Fibroblast of skin of left biceps (primary cell): Measurements from ENCODE around the gene NEK6.

ENCODE experiments used
- DNase-seq, 2 experiments: peaks; one replicate each; pipeline ENCODE4 v3.0.0-alpha.2; 2013; ENCODE audit warnings: low read depth in 2 of 2

NEK6 gene

DNA sequence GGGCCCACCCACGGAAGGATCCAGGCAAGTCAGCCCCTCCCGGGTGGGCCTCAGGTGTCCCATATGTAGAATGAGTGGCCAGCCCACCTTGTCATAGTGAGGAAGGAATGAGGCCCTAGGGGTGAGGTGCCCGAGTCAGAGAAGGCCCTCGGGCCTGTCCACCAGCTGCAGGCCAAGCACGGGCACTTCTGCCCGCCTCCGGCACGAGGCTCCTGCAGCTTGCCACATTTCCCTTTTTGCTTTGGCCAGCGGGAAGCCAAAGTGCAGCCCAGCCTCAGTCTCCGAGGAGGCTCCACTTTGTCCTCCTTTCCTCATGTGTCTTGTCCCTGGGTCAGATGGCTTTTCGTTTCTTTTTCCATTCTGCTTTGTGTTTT lies 84.6 kb downstream of the NEK6 start:
- no peak for DNase-seq

DNA sequence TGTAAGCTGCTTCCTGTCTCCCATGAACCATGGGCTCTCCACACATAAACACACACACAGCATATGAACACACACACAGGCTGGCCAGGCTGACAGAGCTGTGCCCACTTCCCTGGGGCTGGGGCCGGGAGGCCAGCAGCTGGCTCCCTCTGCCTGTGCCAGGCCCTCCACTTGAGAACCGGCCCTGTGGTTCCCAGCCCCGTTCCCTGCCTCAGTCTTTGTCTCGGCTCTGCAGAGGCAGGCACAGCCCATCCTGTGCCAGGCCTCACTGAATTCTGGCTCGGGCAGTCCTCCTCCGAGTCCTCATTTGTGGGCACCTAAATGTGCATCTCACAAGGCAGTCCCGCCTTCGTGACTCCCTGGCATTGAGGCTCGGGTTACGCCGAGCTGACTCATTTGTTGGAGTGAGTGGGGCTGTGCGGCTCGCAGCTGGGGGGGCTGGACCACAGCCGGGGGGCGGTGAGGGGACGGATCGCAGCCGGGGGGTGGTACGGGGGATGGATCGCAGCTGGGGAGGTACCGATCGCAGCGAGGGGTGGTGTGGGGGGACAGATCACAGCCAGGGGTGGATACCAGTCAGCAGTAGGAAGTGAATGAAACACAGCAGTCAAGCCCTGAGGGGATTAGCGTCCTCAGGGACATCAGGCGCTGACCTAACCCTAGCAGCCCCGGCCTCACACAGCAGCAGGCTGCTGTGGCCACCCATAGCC lies 85.2 kb downstream of the NEK6 start:
- DNase-seq = peak; percentile 59 to 71

GRCh38 chr9:124343533-124344290 lies 86.0 kb downstream of the NEK6 start:
- DNase-seq = no peak

DNA sequence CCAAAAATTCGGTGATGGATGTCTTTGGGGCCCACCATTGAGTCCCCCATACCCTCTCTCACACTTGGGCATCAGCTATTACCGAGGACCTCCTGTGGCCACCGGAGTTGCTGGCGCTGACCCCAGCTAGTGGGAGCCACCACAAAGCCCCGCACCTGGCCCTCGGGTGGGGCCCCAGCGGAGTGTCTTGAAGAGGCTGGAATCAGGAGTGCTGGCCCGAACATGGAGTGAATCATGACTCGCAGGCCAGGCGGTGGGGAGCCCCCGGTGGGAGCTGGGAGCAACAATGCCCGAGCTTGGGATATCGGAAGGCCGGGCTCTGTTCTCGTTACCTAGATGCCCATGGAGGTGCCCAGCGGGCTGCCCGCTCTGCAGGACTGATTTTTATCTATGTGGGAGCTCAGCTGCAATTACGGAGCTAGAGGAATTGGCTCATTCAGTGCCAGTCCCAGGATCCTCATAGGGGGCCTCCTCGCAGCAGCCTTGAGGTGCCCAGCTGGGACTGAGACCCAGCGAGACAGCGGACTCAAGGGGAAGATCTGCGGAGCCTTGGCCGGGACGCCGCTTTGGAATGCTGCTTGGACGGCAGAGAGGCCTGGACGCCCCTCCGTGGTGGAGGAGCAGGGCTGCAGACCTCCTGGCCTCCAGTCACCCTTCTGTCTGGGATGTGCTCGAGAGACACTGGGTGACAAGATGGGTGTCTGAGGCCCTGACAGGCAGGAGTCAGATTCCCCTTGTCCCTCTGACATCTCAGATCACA lies 86.7 kb downstream of the NEK6 start:
- DNase-seq = no peak

DNA sequence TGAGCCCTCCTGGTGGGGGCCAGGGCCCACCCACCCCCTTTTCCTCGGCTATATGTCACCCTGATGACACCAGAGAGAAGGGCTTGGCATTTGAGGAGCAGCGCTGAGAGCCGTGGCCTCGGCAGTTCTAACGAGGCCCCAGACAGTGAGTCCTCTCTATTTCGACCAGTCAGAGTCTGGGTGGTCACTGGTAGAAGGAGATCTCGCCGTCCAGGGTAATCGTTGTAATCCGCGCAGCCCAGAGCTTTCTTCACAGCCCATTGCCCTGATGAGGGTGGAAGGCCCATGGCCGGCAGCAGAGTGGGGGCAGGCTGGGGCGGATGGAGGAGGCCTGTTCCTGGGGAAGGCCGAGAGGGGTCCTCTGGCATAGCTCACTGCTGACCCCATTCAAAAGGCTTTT lies 87.3 kb downstream of the NEK6 start:
- DNase-seq = no peak

DNA sequence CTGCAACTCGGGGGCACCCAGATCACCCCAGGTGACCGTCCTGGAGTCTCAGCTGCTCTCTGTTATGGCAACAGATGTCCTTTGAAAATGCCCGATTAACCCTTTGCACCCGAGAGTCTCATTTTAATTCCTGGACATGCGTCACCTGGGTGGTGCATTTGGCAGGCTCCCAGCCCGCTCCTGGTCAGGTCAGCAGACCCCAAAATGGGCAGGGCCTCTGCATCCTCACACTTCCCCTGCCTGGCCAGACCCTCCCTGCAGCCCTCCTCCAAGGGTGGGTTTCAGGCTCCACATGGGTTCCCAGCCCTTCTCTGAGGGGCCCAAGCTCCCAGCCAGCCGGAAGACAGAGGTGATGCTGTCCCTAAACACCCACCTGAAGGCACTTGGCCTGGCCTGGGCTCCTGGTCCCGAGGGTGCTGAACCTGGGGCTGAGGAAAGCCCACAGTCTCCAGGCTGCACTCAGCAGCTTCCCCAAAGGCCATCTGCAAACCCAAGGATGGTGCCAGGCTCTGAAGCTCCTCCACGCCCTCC lies 88.1 kb downstream of the NEK6 start:
- no peak for DNase-seq

- DNase-seq = no peak
These were observed 88.8 kb downstream of the NEK6 start for GRCh38 chr9:124346347-124347163.

DNA sequence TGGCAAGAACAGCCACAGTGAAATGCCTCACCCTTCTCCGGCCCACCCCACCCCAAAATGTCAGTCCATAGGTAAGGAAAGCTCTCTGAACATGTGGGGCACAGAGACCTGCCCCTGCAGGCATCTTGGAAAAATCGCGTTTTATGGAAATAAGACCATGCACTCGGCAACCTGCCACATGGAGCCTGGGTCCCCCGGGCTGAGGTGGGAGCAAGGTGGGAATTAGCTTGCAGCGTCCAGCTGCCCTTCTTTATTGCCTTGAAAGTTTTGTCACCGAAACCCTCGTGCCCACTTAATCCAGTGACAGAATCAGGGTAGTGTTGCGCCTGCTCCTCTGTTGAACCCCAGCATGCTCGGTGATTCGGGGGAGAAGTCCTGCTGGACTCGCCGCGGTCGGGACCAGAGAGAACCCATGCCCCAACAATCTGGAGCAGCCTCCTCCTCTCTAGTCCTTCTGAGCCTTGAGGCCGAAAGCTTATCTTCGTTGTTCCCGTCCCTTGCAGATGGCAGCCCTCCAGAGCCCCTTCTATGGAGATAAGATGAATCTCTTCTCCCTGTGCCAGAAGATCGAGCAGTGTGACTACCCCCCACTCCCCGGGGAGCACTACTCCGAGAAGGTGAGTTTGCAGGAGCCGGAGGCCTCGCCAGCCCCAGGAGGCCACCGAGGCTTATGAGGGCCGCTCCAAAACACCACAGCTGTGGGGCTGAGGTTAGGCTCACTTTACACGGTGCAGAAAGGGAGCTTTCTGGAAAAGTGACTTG lies 89.6 kb downstream of the NEK6 start:
- no peak for DNase-seq

DNA sequence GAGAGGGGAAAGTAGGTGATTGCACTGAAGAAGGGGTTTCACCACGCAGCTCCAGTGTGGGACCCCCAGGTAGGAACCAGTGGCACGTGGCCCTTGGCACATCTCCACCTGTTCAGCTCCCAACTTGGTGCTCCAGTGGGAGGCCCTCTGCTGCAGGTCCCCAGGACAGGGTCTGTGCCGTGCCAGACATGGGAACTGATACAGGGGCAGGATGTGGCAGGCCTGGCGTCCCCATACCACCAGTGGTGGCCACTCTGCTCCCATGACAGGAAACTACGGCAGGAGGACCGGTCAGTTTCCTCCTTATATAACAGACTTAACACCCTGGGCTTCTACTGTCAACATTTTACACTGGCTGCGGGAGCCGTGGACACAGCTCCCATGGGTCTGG lies 90.2 kb downstream of the NEK6 start:
- no peak for DNase-seq

GRCh38 chr9:124348363-124348762 lies 90.6 kb downstream of the NEK6 start:
- no peak for DNase-seq

DNA sequence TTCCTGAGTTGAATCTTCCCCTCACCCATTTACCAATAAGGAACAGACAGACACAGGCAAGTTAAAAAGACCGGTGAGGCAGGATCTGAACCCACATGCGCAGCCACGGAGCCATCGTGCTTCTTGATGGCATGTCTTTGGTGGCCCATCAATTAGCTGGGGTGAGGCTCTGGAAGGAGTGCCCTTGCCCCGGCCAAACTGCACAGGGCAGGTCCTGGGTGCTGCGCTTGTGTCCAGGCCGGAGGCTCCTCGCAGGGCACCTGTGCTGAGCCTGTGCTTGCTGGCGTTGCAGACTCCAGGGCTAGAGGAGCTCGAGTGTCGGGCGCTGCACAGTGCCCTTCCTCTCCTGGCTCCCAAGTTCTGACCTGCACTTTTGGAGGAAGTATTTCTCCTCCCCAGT lies 91.1 kb downstream of the NEK6 start:
- no peak for DNase-seq

GRCh38 chr9:124349267-124349666 lies 91.5 kb downstream of the NEK6 start:
- DNase-seq = no peak

DNA sequence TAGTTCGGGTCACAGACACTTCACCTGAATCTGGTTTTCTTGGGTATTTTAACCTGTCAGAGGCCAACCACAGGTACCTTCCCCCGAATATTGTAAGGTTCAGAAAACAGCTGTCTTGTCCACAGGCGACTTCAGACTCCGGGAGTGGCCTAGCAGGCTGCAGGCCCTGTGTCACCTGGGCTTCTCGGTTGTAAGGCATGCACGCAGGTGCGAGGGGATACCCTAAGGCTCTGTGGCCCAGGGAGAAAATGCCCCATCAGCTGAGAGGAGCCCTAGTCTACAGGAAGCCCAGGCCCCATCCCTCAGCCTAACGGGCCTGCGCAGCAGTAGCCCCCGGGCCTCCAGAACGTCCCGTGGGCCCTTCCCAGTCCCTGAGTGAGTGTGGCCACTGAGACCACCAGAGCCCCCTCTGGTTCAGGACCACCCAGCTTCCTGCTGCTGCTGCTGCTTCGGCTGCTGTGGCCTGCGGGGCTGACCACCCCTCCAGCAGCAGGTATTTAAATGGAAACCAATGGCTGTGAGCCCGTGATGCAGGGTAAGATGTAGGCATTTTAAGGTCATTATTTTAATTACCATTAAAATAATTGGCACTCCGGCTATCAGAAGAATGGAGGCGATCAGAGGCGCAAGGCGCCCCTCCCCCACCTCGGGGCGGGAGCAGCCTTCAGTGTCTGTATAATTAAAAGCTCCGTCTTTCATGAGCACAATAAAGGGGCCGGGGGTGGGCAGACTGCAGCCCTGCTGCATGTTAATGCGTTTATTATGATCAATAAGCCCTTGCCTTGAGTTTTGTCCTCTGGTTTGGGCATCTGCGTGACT lies 92.1 kb downstream of the NEK6 start:
- DNase-seq = no peak

- DNase-seq = no peak
These were observed 92.9 kb downstream of the NEK6 start for GRCh38 chr9:124350494-124351263.

- DNase-seq = no peak
These were observed 94.1 kb downstream of the NEK6 start for GRCh38 chr9:124351672-124352468.

GRCh38 chr9:124352616-124353015 lies 94.9 kb downstream of the NEK6 start:
- no peak for DNase-seq

- no peak for DNase-seq
These were observed 95.5 kb downstream of the NEK6 start for GRCh38 chr9:124353166-124353768.

GRCh38 chr9:124353811-124354274 lies 96.1 kb downstream of the NEK6 start:
- DNase-seq = no peak
